ENCODE results near the gene ANXA6.

Gene ANXA6

GRCh38 chr5:151100681-151101080 is 56.9 kb downstream of the ANXA6 start (continued):
- TF ChIP-seq ZNF266 (tag by site-specific recombination; IDR thresholded peaks at IDR 0.05; ENCODE audit: low read depth), result no peak
- no peak for TF ChIP-seq ZNF24 (tag by site-specific recombination; IDR thresholded peaks at IDR 0.05)
- no peak for TF ChIP-seq GLI2 (tag by site-specific recombination; IDR thresholded peaks at IDR 0.05; ENCODE audit: borderline replicate concordance, low read depth)
- no peak for TF ChIP-seq HOXC10 (CRISPR knock-in tag; IDR thresholded peaks at IDR 0.05)
- no peak for TF ChIP-seq ZBTB48 (tag by site-specific recombination; IDR thresholded peaks at IDR 0.05)

DNA sequence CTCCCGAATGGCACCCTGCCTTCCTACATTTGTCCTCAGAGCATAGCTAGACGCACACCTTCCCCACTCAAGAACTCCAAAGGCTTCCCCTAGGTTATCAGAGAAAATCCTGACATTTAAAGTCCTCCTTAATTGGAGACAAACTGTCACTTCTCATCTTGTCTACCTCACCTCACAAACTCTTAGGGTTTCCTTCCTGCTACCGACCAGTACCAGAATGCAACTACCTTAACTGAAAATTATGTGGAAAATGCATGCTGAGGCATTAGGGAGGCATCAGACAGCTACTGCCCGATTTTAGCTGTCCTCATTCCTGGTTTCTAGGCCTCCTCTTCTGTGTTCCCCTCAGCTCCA is 58.8 kb downstream of the ANXA6 start:
- H3K4me3 ChIP-seq (ENCODE audit: low read depth, low read length), result no peak overlapping the region
- no peaks in the 10 kb centered on the region for H3K4me1 ChIP-seq (ENCODE audit: control insufficient read depth, insufficient read depth, low read length)

More for the DNA sequence above, 58.8 kb downstream of the ANXA6 start:
- H3K9me3 ChIP-seq (ENCODE audit: control insufficient read depth, insufficient read depth, low read depth, low read length), result no peaks in the 10 kb centered on the region
- TF ChIP-seq ZNF184 (tag by site-specific recombination; IDR thresholded peaks at IDR 0.05) (no peak), KLF7 (tag by site-specific recombination; IDR thresholded peaks at IDR 0.05; ENCODE audit: borderline replicate concordance) (no peak), SCRT1 (tag by site-specific recombination; IDR thresholded peaks at IDR 0.05; ENCODE audit: borderline replicate concordance) (no peak), KLF9 (tag by site-specific recombination; IDR thresholded peaks at IDR 0.05; ENCODE audit: low read depth) (no peak), ZNF311 (tag by site-specific recombination; IDR thresholded peaks at IDR 0.05; ENCODE audit: borderline replicate concordance) (no peak), ZNF394 (tag by site-specific recombination; IDR thresholded peaks at IDR 0.05; ENCODE audit: borderline replicate concordance) (no peak), ZSCAN30 (tag by site-specific recombination; IDR thresholded peaks at IDR 0.05) (no peak), ZBTB21 (tag by site-specific recombination; IDR thresholded peaks at IDR 0.05) (no peak), ZNF423 (tag by site-specific recombination; IDR thresholded peaks at IDR 0.05) (no peak), ZNF10 (tag by site-specific recombination; IDR thresholded peaks at IDR 0.05) (no peak), ZNF777 (tag by site-specific recombination; IDR thresholded peaks at IDR 0.05; ENCODE audit: borderline replicate concordance) (no peak), ZNF26 (tag by site-specific recombination; IDR thresholded peaks at IDR 0.05) (no peak), ZNF510 (tag by site-specific recombination; IDR thresholded peaks at IDR 0.05; ENCODE audit: insufficient replicate concordance) (no peak), ZSCAN16 (tag by site-specific recombination; IDR thresholded peaks at IDR 0.05) (no peak), BCL6B (tag by site-specific recombination; IDR thresholded peaks at IDR 0.05) (no peak), ZNF548 (tag by site-specific recombination; IDR thresholded peaks at IDR 0.05) (no peak)
- TF ChIP-seq, protein P1, sequence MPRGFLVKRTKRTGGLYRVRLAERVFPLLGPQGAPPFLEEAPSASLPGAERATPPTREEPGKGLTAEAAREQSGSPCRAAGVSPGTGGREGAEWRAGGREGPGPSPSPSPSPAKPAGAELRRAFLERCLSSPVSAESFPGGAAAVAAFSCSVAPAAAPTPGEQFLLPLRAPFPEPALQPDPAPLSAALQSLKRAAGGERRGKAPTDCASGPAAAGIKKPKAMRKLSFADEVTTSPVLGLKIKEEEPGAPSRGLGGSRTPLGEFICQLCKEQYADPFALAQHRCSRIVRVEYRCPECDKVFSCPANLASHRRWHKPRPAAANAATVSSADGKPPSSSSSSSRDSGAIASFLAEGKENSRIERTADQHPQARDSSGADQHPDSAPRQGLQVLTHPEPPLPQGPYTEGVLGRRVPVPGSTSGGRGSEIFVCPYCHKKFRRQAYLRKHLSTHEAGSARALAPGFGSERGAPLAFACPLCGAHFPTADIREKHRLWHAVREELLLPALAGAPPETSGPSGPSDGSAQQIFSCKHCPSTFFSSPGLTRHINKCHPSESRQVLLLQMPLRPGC (tag by site-specific recombination; IDR thresholded peaks at IDR 0.05), result no peak
- TF ChIP-seq, protein P2, sequence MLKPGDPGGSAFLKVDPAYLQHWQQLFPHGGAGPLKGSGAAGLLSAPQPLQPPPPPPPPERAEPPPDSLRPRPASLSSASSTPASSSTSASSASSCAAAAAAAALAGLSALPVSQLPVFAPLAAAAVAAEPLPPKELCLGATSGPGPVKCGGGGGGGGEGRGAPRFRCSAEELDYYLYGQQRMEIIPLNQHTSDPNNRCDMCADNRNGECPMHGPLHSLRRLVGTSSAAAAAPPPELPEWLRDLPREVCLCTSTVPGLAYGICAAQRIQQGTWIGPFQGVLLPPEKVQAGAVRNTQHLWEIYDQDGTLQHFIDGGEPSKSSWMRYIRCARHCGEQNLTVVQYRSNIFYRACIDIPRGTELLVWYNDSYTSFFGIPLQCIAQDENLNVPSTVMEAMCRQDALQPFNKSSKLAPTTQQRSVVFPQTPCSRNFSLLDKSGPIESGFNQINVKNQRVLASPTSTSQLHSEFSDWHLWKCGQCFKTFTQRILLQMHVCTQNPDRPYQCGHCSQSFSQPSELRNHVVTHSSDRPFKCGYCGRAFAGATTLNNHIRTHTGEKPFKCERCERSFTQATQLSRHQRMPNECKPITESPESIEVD (tag by site-specific recombination; IDR thresholded peaks at IDR 0.05), result no peak
- no peak overlapping the region for H3K27ac ChIP-seq (ENCODE audit: extremely low read depth, low read depth, low read length)
- peaks cover 0 to 31% of the 10 kb centered on the region in 2 experiments; a peak in 2 of 3 replicates for H3K36me3 ChIP-seq (ENCODE audit: control insufficient read depth in 2 of 2, insufficient read depth in 1 of 2, low read length in 2 of 2)
- ChIA-PET CTCF (interaction anchor here (2.2 to 2.5 kb wide), 2 partner anchors 17 to 47 kb away, joined by 7 to 19 read pairs; no protein-coding TSS in a partner anchor), POLR2A (no interaction called here)

Data from HEK293 (cell line).